ENCODE data around the gene RNPEPL1.
"Not testable (repeated sequence)": the region's sequence is repeated elsewhere in the genome, so short reads cannot be mapped to it uniquely, and the experiment has no call there.

The RNPEPL1 gene

GRCh38 chr2:240567872-240568677 is at the start of gene RNPEPL1:
Gene RNPEPL1 (plus strand): TSS chr2:240568484. CDS start chr2:240568587, 103 bp downstream.
- peak; percentile 31 for DNase-seq

GRCh38 chr2:240518981-240519380 is 49.3 kb upstream of the RNPEPL1 start:
- DNase-seq = no peak

GRCh38 chr2:240519396-240520129 is 48.7 kb upstream of the RNPEPL1 start:
- DNase-seq = no peak

- no peak for DNase-seq
Measured at GRCh38 chr2:240520130-240520973, 47.9 kb upstream of the RNPEPL1 start.

GRCh38 chr2:240520974-240521350 is 47.3 kb upstream of the RNPEPL1 start:
- no peak for DNase-seq

- DNase-seq = not testable (repeated sequence)
Measured at GRCh38 chr2:240521885-240522284, 46.4 kb upstream of the RNPEPL1 start.

GRCh38 chr2:240522406-240522805 is 45.9 kb upstream of the RNPEPL1 start:
- DNase-seq = no peak

GRCh38 chr2:240523451-240524281 is 44.6 kb upstream of the RNPEPL1 start:
- DNase-seq = no peak

GRCh38 chr2:240524963-240525718 is 43.1 kb upstream of the RNPEPL1 start:
- DNase-seq = no peak

- DNase-seq = no peak
Measured at GRCh38 chr2:240525802-240526201, 42.5 kb upstream of the RNPEPL1 start.

GRCh38 chr2:240526521-240526920 is 41.8 kb upstream of the RNPEPL1 start:
- no peak for DNase-seq

- DNase-seq = no peak
Measured at GRCh38 chr2:240527153-240527750, 41.0 kb upstream of the RNPEPL1 start.

- DNase-seq = no peak
Measured at GRCh38 chr2:240528406-240529040, 39.8 kb upstream of the RNPEPL1 start.

- DNase-seq = no peak
Measured at GRCh38 chr2:240529344-240529999, 38.8 kb upstream of the RNPEPL1 start.

- DNase-seq = no peak
Measured at GRCh38 chr2:240530181-240530580, 38.1 kb upstream of the RNPEPL1 start.

- no peak for DNase-seq
Measured at GRCh38 chr2:240531038-240531437, 37.2 kb upstream of the RNPEPL1 start.

GRCh38 chr2:240532031-240532775 is 36.1 kb upstream of the RNPEPL1 start:
- DNase-seq = no peak

GRCh38 chr2:240538031-240538780 is 30.1 kb upstream of the RNPEPL1 start:
- DNase-seq = no peak

- DNase-seq = not testable (repeated sequence)
Measured at GRCh38 chr2:240539101-240539500, 29.2 kb upstream of the RNPEPL1 start.

Measured in activated CD4-positive, alpha-beta T cell treated with anti-CD3 and anti-CD28 coated beads for 1 hour (primary cell).